Uterus (tissue), 4 donors: ENCODE data around the gene BTBD10. TPM values are rescaled to one million over a fixed set of nuclear protein-coding genes. Genes with fewer than 3 reads are reported as not detected.
"Not testable (repeated sequence)": the region's sequence is repeated elsewhere in the genome, so short reads cannot be mapped to it uniquely, and the experiment has no call there.

Experiments used
- DNase-seq, 2 donors: peaks; one replicate each; pipeline ENCODE4 v3.0.0-alpha.2; 2019 to 2020
- H3K27ac ChIP-seq, 2 donors: fragments of 200-600 bp; sonication (generic); 1 replicate in 1 of 2; 2 replicates in 1 of 2; pipeline ENCODE4 v1.5.1; 2016 to 2018
- H3K27me3 ChIP-seq, 2 donors: fragments of 200-600 bp; sonication (generic); one replicate each; pipeline ENCODE4 v1.5.1; 2018 to 2019; ENCODE audit warnings: control low read depth in 1 of 2
- H3K36me3 ChIP-seq, 2 donors: fragments of 200-600 bp; sonication (generic); one replicate each; pipeline ENCODE4 v1.5.1; 2019; ENCODE audit warnings: control low read depth in 1 of 2
- H3K4me1 ChIP-seq, 2 donors: fragments of 200-600 bp; sonication (generic); one replicate each; pipeline ENCODE4 v1.5.1; 2018 to 2019; ENCODE audit warnings: control low read depth in 1 of 2
- H3K4me3 ChIP-seq, 2 donors: fragments of 200-600 bp; sonication (generic); 1 replicate in 1 of 2; 2 replicates in 1 of 2; pipeline ENCODE4 v1.5.1; 2018 to 2019; ENCODE audit warnings: mild to moderate bottlenecking in 1 of 2
- H3K9me3 ChIP-seq, 2 donors: fragments of 200-600 bp; sonication (generic); one replicate each; pipeline ENCODE4 v1.5.1; 2019; ENCODE audit warnings: control low read depth in 1 of 2
- CTCF ChIP-seq, 4 experiments: fragments of 200-600 bp in 2 of 4; fragments of 450-650 bp in 2 of 4; sonication (generic) in 2 of 4; IDR thresholded peaks; one replicate each; pipeline ENCODE4 v1.5.1; 2016 to 2019; ENCODE audit warnings: antibody characterized with exemption in 4 of 4, mild to moderate bottlenecking in 2 of 4, moderate library complexity in 1 of 4
- POLR2A ChIP-seq, 2 donors: fragments of 450-650 bp; IDR thresholded peaks; one replicate each; pipeline ENCODE4 v1.6.1; 2016; ENCODE audit warnings: antibody characterized with exemption in 2 of 2, mild to moderate bottlenecking in 1 of 2, moderate library complexity in 1 of 2
- intact Hi-C: fragments of 100-400 bp; cut with DNase I; formaldehyde crosslinking; loops from one replicate; pipeline ENCODE4 v1.15.1; 2023; ENCODE audit warnings: low total_unique reads
- total RNA-seq, 4 donors: library from RNA; depleted of rRNA in 3 of 4; stranded (reverse); fragments of >200 nt in 3 of 4; gene quantifications; one replicate each; pipeline versions ENCODE4 v1.1.0 to v1.2.4, GENCODE V29; 2014 to 2023
- donor health status: DM: yes; HTN: yes; CAD: no.

Gene BTBD10
- total RNA-seq, 4 donors from 2014 or later = 41.2 to 237 (median 76.7) TPM

- TF ChIP-seq POLR2A (IDR thresholded peaks at IDR 0.05) (no peak), CTCF (IDR thresholded peaks at IDR 0.05) (no peak)
- intact Hi-C loops = no loop called here
- no peaks in the 10 kb centered on the region for H3K9me3 ChIP-seq
- H3K27me3 ChIP-seq = no peaks in the 10 kb centered on the region
- no peak for DNase-seq
- H3K36me3 ChIP-seq = no peaks in the 10 kb centered on the region
- H3K4me3 ChIP-seq = no peak overlapping the region
- no peak overlapping the region for H3K27ac ChIP-seq
- no peaks in the 10 kb centered on the region for H3K4me1 ChIP-seq
Observed at GRCh38 chr11:13421561-13421960, 41.5 kb downstream of the BTBD10 start.

GRCh38 chr11:13415201-13415600, 47.8 kb downstream of the BTBD10 start:
- DNase-seq = no peak
- H3K27ac ChIP-seq = no peak overlapping the region
- H3K36me3 ChIP-seq = no peaks in the 10 kb centered on the region
- intact Hi-C loops = no loop called here
- no peak overlapping the region for H3K4me3 ChIP-seq
- no peaks in the 10 kb centered on the region for H3K4me1 ChIP-seq
- no peaks in the 10 kb centered on the region for H3K27me3 ChIP-seq
- H3K9me3 ChIP-seq = no peaks in the 10 kb centered on the region
- no peak for TF ChIP-seq POLR2A (IDR thresholded peaks at IDR 0.05)
- no peak for TF ChIP-seq CTCF (IDR thresholded peaks at IDR 0.05)

GRCh38 chr11:13405220-13405619, 57.8 kb downstream of the BTBD10 start:
- Histone ChIP-seq H3K9me3 (no peaks in the 10 kb centered on the region), H3K27ac (no peak overlapping the region), H3K27me3 (no peaks in the 10 kb centered on the region), H3K36me3 (no peaks in the 10 kb centered on the region), H3K4me1 (no peaks in the 10 kb centered on the region), H3K4me3 (no peak overlapping the region)
- intact Hi-C loops = no loop called here
- TF ChIP-seq CTCF (IDR thresholded peaks at IDR 0.05) (no peak), POLR2A (IDR thresholded peaks at IDR 0.05) (no peak)
- no peak for DNase-seq

GRCh38 chr11:13398335-13398734, 64.7 kb downstream of the BTBD10 start:
- intact Hi-C loops, DNase-seq, H3K36me3 ChIP-seq, H3K4me1 ChIP-seq, H3K27ac ChIP-seq, H3K4me3 ChIP-seq, H3K27me3 ChIP-seq, H3K9me3 ChIP-seq: not testable (repeated sequence)

- Histone ChIP-seq H3K9me3 (no peaks in the 10 kb centered on the region), H3K4me1 (no peaks in the 10 kb centered on the region), H3K27me3 (no peaks in the 10 kb centered on the region), H3K4me3 (no peak overlapping the region), H3K27ac (no peak overlapping the region), H3K36me3 (no peaks in the 10 kb centered on the region)
- no peak for DNase-seq
- no peak for TF ChIP-seq POLR2A (IDR thresholded peaks at IDR 0.05)
- TF ChIP-seq CTCF (IDR thresholded peaks at IDR 0.05) = no peak
- intact Hi-C loops = no loop called here
Observed at GRCh38 chr11:13391217-13391616, 71.8 kb downstream of the BTBD10 start.

- TF ChIP-seq POLR2A (IDR thresholded peaks at IDR 0.05) (no peak), CTCF (IDR thresholded peaks at IDR 0.05) (no peak)
- Histone ChIP-seq H3K27ac (no peak overlapping the region), H3K9me3 (no peaks in the 10 kb centered on the region), H3K36me3 (no peaks in the 10 kb centered on the region), H3K4me3 (no peak overlapping the region), H3K4me1 (no peaks in the 10 kb centered on the region), H3K27me3 (no peaks in the 10 kb centered on the region)
- intact Hi-C loops = no loop called here
- DNase-seq = no peak
Observed at GRCh38 chr11:13388741-13389140, 74.3 kb downstream of the BTBD10 start.
